IMR-90 (cell line): ENCODE data around the gene GNAT1. TPM values are rescaled to one million over a fixed set of nuclear protein-coding genes. Genes with fewer than 3 reads are reported as not detected.

Experiments used
- ATAC-seq: fragments of 200-7000 bp; cut with Tn5 transposase; 2 replicates; pipeline ENCODE4 v1.9.1; 2020; ENCODE audit warnings: low read depth, mild to moderate bottlenecking, moderate library complexity
- BruUV-seq: library from RNA; stranded (reverse); fragments of 400-500 nt; replicated peaks from 2 replicates; lab custom pipeline; 2021; lab: Mats Ljungman, UMichigan
- CTCF ChIA-PET: fragments of 300-600 bp; formaldehyde crosslinking; extraction: SDS; loops from one replicate; lab custom pipeline; 2021; ENCODE audit warnings: antibody characterized with exemption; lab: Yijun Ruan, JAX
- POLR2A ChIA-PET: fragments of 300-600 bp; sonication (Branson Sonifier 250); formaldehyde crosslinking; loops from one replicate; lab custom pipeline; 2022; ENCODE audit warnings: antibody characterized with exemption; ENCODE audit not compliant: unreplicated experiment; lab: Charles Lee
- DNase-seq: peaks from one replicate; pipeline ENCODE4 v3.0.0; 2013
- H2AFZ ChIP-seq: replicated peaks from 2 replicates; pipeline ENCODE3; 2013; ENCODE audit warnings: low read length, mild to moderate bottlenecking; ENCODE audit not compliant: poor library complexity
- H2AK5ac ChIP-seq: 2 replicates; pipeline ENCODE4 v1.6.1; 2013; ENCODE audit warnings: low read depth, low read length, inconsistent platforms
- H2AK9ac ChIP-seq: replicated peaks from 2 replicates; pipeline ENCODE3; 2013; ENCODE audit warnings: mild to moderate bottlenecking, low read depth, low read length, moderate library complexity; ENCODE audit not compliant: poor library complexity
- H2BK120ac ChIP-seq: 2 replicates; pipeline ENCODE4 v1.6.1; 2013; ENCODE audit warnings: low read depth, low read length, inconsistent platforms
- H2BK15ac ChIP-seq: 3 replicates; pipeline ENCODE4 v1.6.1; 2013; ENCODE audit warnings: low read depth, low read length, inconsistent platforms
- H2BK20ac ChIP-seq: 2 replicates; pipeline ENCODE4 v1.6.1; 2013; ENCODE audit warnings: low read depth, mild to moderate bottlenecking, inconsistent platforms, low read length, moderate library complexity
- H2BK5ac ChIP-seq: 2 replicates; pipeline ENCODE4 v1.6.1; 2013; ENCODE audit warnings: mild to moderate bottlenecking, low read depth, low read length, inconsistent platforms; ENCODE audit not compliant: poor library complexity, severe bottlenecking
- H3K14ac ChIP-seq: replicated peaks from 2 replicates; pipeline ENCODE4 v1.6.1; 2013; ENCODE audit warnings: low read depth, low read length, inconsistent platforms
- H3K18ac ChIP-seq: 2 replicates; pipeline ENCODE4 v1.6.1; 2013; ENCODE audit warnings: low read depth, low read length, control low read depth
- H3K23ac ChIP-seq: 2 replicates; pipeline ENCODE4 v1.6.1; 2013; ENCODE audit warnings: low read depth, low read length, inconsistent platforms
- H3K27ac ChIP-seq: 2 replicates; pipeline ENCODE4 v1.5.1; 2013; ENCODE audit warnings: mild to moderate bottlenecking, control low read depth, low read length; ENCODE audit not compliant: insufficient read depth
- H3K27me3 ChIP-seq: 2 replicates; pipeline ENCODE4 v1.6.1; 2013; ENCODE audit warnings: low read length; ENCODE audit not compliant: control insufficient read depth, insufficient read depth
- H3K36me3 ChIP-seq: 2 replicates; pipeline ENCODE4 v1.6.1; 2013; ENCODE audit warnings: low read length, mixed read lengths; ENCODE audit not compliant: control insufficient read depth, insufficient read depth
- H3K4ac ChIP-seq: 2 replicates; pipeline ENCODE4 v1.6.1; 2013; ENCODE audit warnings: low read depth, low read length, inconsistent platforms
- H3K4me1 ChIP-seq: 2 replicates; pipeline ENCODE4 v1.6.1; 2013; ENCODE audit warnings: low read length, mixed read lengths; ENCODE audit not compliant: control insufficient read depth, insufficient read depth
- H3K4me2 ChIP-seq: 2 replicates; pipeline ENCODE4 v1.6.1; 2013; ENCODE audit warnings: low read depth, mild to moderate bottlenecking, control low read depth, low read length, moderate library complexity
- H3K4me3 ChIP-seq: 2 replicates; pipeline ENCODE4 v1.5.1; 2013; ENCODE audit warnings: low read depth, mild to moderate bottlenecking, control low read depth, low read length, moderate library complexity; ENCODE audit not compliant: insufficient read depth
- H3K56ac ChIP-seq: 2 replicates; pipeline ENCODE4 v1.6.1; 2013; ENCODE audit warnings: low read length, inconsistent platforms; ENCODE audit not compliant: insufficient read depth; ENCODE audit errors: extremely low read depth
- H3K79me1 ChIP-seq, 2 experiments: 2 replicates each; pipeline ENCODE4 v1.6.1; 2013; ENCODE audit warnings: low read length in 2 of 2, inconsistent platforms in 1 of 2, low read depth in 1 of 2
- H3K9ac ChIP-seq: 2 replicates; pipeline ENCODE4 v1.6.1; 2013; ENCODE audit warnings: low read depth, low read length, control low read depth
- H3K9me1 ChIP-seq: 2 replicates; pipeline ENCODE4 v1.6.1; 2013; ENCODE audit warnings: low read length, inconsistent platforms; ENCODE audit not compliant: insufficient read depth
- H3K9me3 ChIP-seq: 2 replicates; pipeline ENCODE4 v1.6.1; 2013; ENCODE audit warnings: low read length; ENCODE audit not compliant: control insufficient read depth, insufficient read depth
- H4K20me1 ChIP-seq: 2 replicates; pipeline ENCODE4 v1.6.1; 2013; ENCODE audit warnings: low read length, inconsistent platforms; ENCODE audit not compliant: insufficient read depth
- H4K5ac ChIP-seq: 2 replicates; pipeline ENCODE4 v1.6.1; 2013; ENCODE audit warnings: mild to moderate bottlenecking, low read depth, low read length, control low read depth
- H4K8ac ChIP-seq, 2 experiments: 2 replicates each; pipeline ENCODE4 v1.6.1; 2013; ENCODE audit warnings: low read depth in 2 of 2, low read length in 2 of 2, control low read depth in 1 of 2, inconsistent platforms in 1 of 2
- H4K91ac ChIP-seq: 2 replicates; pipeline ENCODE4 v1.6.1; 2013; ENCODE audit warnings: low read depth, low read length, inconsistent platforms; ENCODE audit not compliant: insufficient read depth
- CEBPB ChIP-seq: IDR thresholded peaks from 2 replicates; pipeline ENCODE4 v1.6.1; 2012; ENCODE audit warnings: low read depth, low read length, improper control_type of control experiment
- CHD1 ChIP-seq: IDR thresholded peaks from 2 replicates; pipeline ENCODE4 v1.6.1; 2012; ENCODE audit warnings: low read depth, low read length, improper control_type of control experiment
- POLR2A ChIP-seq: IDR thresholded peaks from 2 replicates; pipeline ENCODE4 v1.6.1; 2012; ENCODE audit warnings: mild to moderate bottlenecking, low read depth, low read length
- RAD21 ChIP-seq: IDR thresholded peaks from 2 replicates; pipeline ENCODE4 v1.6.1; 2012; ENCODE audit warnings: low read length, improper control_type of control experiment
- RCOR1 ChIP-seq: IDR thresholded peaks from 2 replicates; pipeline ENCODE4 v1.6.1; 2012; ENCODE audit warnings: mild to moderate bottlenecking, low read length, improper control_type of control experiment; ENCODE audit not compliant: insufficient replicate concordance
- RFX5 ChIP-seq: IDR thresholded peaks from 2 replicates; pipeline ENCODE4 v1.8.0; 2012; ENCODE audit warnings: low read depth, mild to moderate bottlenecking, low read length, moderate library complexity
- WGBS, 2 experiments: methylation state at CpG; one replicate each; pipeline versions ENCODE4 v1.1.5 to v1.1.7; 2013; ENCODE audit warnings: missing lambda C conversion rate in 2 of 2; ENCODE audit not compliant: insufficient read length in 1 of 2; ENCODE audit errors: extremely low coverage in 2 of 2; 5-methylcytosine and 5-hydroxymethylcytosine counted together
- dilution Hi-C: fragments of 300-500 bp; cut with HindIII; formaldehyde crosslinking; loops from one replicate; pipeline ENCODE4 v1.14.3; 2018; ENCODE audit warnings: low sequenced_read_pairs; ENCODE audit not compliant: unreplicated experiment
- in situ Hi-C: fragments of 300-500 bp; cut with MboI; formaldehyde crosslinking; loops from 3 replicates; pipeline ENCODE4 v1.14.3; 2019; ENCODE audit warnings: low sequenced_read_pairs, inconsistent platforms, mixed read lengths
- intact Hi-C: fragments of 100-400 bp; cut with micrococcal nuclease; formaldehyde crosslinking; loops from 2 replicates; pipeline ENCODE4 v1.10.0; 2022
- polyA plus RNA-seq, 3 experiments: library from polyadenylated mRNA; depleted of rRNA; stranded (reverse); fragments of >200 nt; gene quantifications; 2 replicates each; pipeline ENCODE4 v1.2.3, GENCODE V29; 2012; ENCODE audit warnings: low replicate concordance in 1 of 3
- total RNA-seq: library from RNA; depleted of rRNA; stranded (reverse); fragments of >200 nt; gene quantifications from 2 replicates; pipeline ENCODE4 v1.2.3, GENCODE V29; 2012
- TF ChIP-seq, protein P1 (sequence below): conservative IDR thresholded peaks from 2 replicates; pipeline ENCODE4 v1.5.1; 2012; ENCODE audit warnings: mild to moderate bottlenecking, low read depth, low read length, improper control_type of control experiment
- TF ChIP-seq, protein P2 (sequence below): fragments of 150-350 bp; IDR thresholded peaks from 2 replicates; pipeline ENCODE4 v1.6.1; 2016; ENCODE audit warnings: low read depth, mild to moderate bottlenecking, low read length, moderate library complexity, borderline replicate concordance

GNAT1 gene
- total and polyA plus RNA-seq, 2 of the 4 experiments (the other 2 are of a cell fraction): not detected

DNA sequence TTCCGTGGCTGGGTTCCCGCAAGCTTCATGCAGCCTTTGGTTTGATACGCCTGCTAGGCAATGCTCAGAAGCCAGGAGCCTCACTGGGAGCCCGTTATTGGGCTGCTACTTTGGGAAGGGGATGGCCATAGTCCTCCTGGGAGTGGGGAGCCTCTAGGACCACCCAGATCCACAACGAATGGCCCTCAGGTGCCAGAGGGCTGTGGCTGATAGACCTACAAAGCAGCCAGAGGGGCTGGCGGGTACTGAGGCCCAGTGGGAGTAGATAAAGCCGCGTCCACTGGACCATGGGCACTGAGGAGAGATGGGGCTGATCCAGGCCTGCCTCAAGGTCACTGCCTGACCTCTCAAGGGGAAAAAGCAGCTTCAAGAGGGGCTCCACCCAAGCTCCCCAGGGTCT, 714 bp downstream of the GNAT1 start:
- Histone ChIP-seq H3K9me3 (no peaks in the 10 kb centered on the region), H2BK120ac (no peak overlapping the region), H3K4me2 (no peak overlapping the region), H3K18ac (no peak overlapping the region), H2AK5ac (no peak overlapping the region), H2AK9ac (no peak overlapping the region), H3K27ac (no peak overlapping the region), H4K91ac (no peak overlapping the region), H2BK15ac (no peak overlapping the region), H3K36me3 (peaks cover 7% of the 10 kb centered on the region; the same call in 1 of the 2 replicates), H3K27me3 (peaks cover 28% of the 10 kb centered on the region), H3K56ac (no peak overlapping the region), H3K79me1 (no peaks in the 10 kb centered on the region), H3K9me1 (no peaks in the 10 kb centered on the region), H4K8ac (no peak overlapping the region), H2BK20ac (no peak overlapping the region), H3K4ac (no peak overlapping the region), H3K4me3 (no peak overlapping the region), H3K9ac (no peak overlapping the region), H3K4me1 (no peaks in the 10 kb centered on the region), H3K14ac (no peak overlapping the region), H3K23ac (no peak overlapping the region), H2BK5ac (no peak overlapping the region), H4K5ac (no peak overlapping the region), H4K20me1 (peaks cover 4% of the 10 kb centered on the region; the same call in 1 of the 2 replicates), H2AFZ (no peak overlapping the region)
- CTCF ChIA-PET: interaction anchor here (0.6 to 1.3 kb wide), 2 partner anchors 13 to 77 kb away, joined by 3 to 6 read pairs; no protein-coding TSS in a partner anchor
- dilution Hi-C loops: no loop called here
- intact Hi-C loops: loop anchor here (1.0 kb wide), 2 partner anchors 34 to 81 kb away; no protein-coding TSS in a partner anchor
- WGBS, 2 experiments: 86% methylated on average over 3 of the region's 8 CpGs; no CpG with 5 or more reads in 1 of the 2 experiments
- DNase-seq: no peak
- no TSS peak for BruUV-seq
- in situ Hi-C loops: loop anchor here (5.0 kb wide), 2 partner anchors 35 to 80 kb away; no protein-coding TSS in a partner anchor
- no peak for TF ChIP-seq CEBPB
- TF ChIP-seq CHD1: no peak
- no peak for TF ChIP-seq RAD21
- TF ChIP-seq RCOR1: no peak
- TF ChIP-seq RFX5: no peak
- TF ChIP-seq, protein P1, sequence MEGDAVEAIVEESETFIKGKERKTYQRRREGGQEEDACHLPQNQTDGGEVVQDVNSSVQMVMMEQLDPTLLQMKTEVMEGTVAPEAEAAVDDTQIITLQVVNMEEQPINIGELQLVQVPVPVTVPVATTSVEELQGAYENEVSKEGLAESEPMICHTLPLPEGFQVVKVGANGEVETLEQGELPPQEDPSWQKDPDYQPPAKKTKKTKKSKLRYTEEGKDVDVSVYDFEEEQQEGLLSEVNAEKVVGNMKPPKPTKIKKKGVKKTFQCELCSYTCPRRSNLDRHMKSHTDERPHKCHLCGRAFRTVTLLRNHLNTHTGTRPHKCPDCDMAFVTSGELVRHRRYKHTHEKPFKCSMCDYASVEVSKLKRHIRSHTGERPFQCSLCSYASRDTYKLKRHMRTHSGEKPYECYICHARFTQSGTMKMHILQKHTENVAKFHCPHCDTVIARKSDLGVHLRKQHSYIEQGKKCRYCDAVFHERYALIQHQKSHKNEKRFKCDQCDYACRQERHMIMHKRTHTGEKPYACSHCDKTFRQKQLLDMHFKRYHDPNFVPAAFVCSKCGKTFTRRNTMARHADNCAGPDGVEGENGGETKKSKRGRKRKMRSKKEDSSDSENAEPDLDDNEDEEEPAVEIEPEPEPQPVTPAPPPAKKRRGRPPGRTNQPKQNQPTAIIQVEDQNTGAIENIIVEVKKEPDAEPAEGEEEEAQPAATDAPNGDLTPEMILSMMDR: no peak
- no peak for TF ChIP-seq POLR2A
- TF ChIP-seq, protein P2, sequence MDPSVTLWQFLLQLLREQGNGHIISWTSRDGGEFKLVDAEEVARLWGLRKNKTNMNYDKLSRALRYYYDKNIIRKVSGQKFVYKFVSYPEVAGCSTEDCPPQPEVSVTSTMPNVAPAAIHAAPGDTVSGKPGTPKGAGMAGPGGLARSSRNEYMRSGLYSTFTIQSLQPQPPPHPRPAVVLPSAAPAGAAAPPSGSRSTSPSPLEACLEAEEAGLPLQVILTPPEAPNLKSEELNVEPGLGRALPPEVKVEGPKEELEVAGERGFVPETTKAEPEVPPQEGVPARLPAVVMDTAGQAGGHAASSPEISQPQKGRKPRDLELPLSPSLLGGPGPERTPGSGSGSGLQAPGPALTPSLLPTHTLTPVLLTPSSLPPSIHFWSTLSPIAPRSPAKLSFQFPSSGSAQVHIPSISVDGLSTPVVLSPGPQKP: no peak
- POLR2A ChIA-PET: no interaction called here
- ATAC-seq: no peak
